ENCODE data around the gene C10orf67. TPM values are rescaled to one million over a fixed set of nuclear protein-coding genes. Genes with fewer than 3 reads are reported as not detected.

The C10orf67 gene
- total RNA-seq, 1 donor from 2014 or later = 0.17 TPM

DNA sequence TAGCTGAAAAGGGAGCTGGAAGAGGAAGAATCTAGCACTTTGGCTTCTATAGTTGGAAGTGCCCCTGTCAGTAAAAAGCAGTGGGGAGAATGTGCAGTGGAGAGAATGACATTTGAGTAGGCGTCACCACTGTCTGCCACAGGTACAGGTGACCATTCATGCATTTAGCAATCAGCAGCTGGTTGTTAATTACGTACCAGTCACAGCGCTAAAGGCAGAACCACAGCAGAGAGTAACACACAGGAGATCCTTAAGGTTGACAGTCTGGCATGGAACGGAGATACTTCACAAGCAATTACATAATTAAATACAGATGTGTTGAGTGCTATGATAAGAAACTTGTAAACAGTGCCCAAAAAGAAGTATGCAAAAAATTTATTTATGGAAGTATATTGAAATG is 24.8 kb downstream of the C10orf67 start:
- Mint-ChIP-seq H3K27ac (no peak overlapping the region), H3K4me3 (no peak overlapping the region), H3K9me3 (no peaks in the 10 kb centered on the region), H3K36me3 (no peaks in the 10 kb centered on the region), H3K27me3 (peaks cover 18% of the 10 kb centered on the region), H3K4me1 (ENCODE audit: unreplicated experiment) (peaks cover 1% of the 10 kb centered on the region)
- no peak for DNase-seq (ENCODE audit: extremely low spot score, unreplicated experiment)
- TF ChIP-seq, protein P1, sequence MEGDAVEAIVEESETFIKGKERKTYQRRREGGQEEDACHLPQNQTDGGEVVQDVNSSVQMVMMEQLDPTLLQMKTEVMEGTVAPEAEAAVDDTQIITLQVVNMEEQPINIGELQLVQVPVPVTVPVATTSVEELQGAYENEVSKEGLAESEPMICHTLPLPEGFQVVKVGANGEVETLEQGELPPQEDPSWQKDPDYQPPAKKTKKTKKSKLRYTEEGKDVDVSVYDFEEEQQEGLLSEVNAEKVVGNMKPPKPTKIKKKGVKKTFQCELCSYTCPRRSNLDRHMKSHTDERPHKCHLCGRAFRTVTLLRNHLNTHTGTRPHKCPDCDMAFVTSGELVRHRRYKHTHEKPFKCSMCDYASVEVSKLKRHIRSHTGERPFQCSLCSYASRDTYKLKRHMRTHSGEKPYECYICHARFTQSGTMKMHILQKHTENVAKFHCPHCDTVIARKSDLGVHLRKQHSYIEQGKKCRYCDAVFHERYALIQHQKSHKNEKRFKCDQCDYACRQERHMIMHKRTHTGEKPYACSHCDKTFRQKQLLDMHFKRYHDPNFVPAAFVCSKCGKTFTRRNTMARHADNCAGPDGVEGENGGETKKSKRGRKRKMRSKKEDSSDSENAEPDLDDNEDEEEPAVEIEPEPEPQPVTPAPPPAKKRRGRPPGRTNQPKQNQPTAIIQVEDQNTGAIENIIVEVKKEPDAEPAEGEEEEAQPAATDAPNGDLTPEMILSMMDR (conservative IDR thresholded peaks at IDR 0.05) = no peak

DNA sequence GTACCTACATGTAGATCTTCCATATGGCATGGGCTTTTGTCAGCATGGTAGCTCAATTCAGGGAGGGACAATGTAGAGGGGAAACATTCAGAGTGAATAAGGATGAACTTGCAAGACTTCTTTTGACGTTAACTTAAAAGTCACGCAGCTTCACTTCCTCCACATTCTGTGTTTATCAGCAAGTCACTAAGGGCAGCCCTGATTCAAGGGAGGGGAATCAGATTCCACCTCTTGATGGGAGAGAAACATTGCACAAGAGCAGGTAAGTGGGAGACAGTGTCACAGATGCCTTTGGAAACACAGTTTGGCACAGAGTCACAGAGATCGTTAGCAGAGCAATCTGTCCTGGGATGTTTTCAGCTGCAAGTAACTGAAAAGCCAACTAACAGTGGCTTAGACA is 26.2 kb downstream of the C10orf67 start:
- H3K27ac Mint-ChIP-seq = no peak overlapping the region
- H3K36me3 Mint-ChIP-seq = no peaks in the 10 kb centered on the region
- TF ChIP-seq, protein P1 (conservative IDR thresholded peaks at IDR 0.05) = no peak
- H3K4me1 Mint-ChIP-seq (ENCODE audit: unreplicated experiment) = peaks cover 5% of the 10 kb centered on the region
- DNase-seq (ENCODE audit: extremely low spot score, unreplicated experiment) = no peak
- H3K4me3 Mint-ChIP-seq = no peak overlapping the region
- no peaks in the 10 kb centered on the region for H3K9me3 Mint-ChIP-seq
- peaks cover 16% of the 10 kb centered on the region for H3K27me3 Mint-ChIP-seq

DNA sequence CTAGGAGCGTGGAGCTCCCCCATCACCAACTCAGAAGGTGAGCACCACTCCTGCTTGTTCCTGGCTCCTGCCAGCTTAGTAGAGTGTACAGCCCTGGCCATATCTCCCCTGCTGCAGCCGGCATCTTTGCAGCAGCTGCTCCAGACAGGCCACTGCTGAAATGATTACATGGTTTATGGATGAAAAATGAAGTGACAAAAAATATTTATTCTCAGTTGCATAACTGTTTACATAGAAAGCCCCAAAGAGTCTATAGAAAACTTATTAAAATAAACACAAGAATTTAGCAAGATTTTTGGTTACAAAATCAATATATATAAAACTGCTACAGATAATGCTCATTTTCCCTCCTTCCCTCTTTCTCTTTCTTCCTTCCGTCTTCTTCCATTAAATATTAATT is 27.2 kb downstream of the C10orf67 start:
- peaks cover 5% of the 10 kb centered on the region for H3K4me1 Mint-ChIP-seq (ENCODE audit: unreplicated experiment)
- H3K36me3 Mint-ChIP-seq = no peaks in the 10 kb centered on the region
- no peaks in the 10 kb centered on the region for H3K9me3 Mint-ChIP-seq
- DNase-seq (ENCODE audit: extremely low spot score, unreplicated experiment) = no peak
- H3K27ac Mint-ChIP-seq = no peak overlapping the region
- H3K4me3 Mint-ChIP-seq = no peak overlapping the region
- peaks cover 17% of the 10 kb centered on the region for H3K27me3 Mint-ChIP-seq
- TF ChIP-seq, protein P1 (conservative IDR thresholded peaks at IDR 0.05) = no peak

DNA sequence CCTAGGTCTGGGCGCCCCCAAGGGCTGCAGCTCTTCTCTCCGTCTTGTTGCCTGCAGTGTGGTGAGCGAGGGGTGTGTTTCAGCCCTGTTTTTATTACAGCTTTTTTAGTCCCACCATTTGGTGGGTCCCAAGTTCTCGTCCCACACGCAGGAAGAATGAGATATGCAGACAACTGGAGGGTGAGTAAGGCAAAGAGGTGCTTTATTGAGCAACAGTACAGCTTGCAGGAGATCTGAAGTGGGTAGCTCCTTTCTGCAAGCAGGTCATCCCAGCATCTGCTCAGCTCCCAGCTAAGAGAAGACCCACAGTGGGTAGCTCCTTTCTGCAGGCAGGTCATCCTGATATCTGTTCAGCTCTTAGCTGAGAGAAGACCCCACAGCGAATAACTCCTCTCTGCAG is 28.2 kb downstream of the C10orf67 start:
- H3K4me1 Mint-ChIP-seq (ENCODE audit: unreplicated experiment) = peaks cover 5% of the 10 kb centered on the region

DNA sequence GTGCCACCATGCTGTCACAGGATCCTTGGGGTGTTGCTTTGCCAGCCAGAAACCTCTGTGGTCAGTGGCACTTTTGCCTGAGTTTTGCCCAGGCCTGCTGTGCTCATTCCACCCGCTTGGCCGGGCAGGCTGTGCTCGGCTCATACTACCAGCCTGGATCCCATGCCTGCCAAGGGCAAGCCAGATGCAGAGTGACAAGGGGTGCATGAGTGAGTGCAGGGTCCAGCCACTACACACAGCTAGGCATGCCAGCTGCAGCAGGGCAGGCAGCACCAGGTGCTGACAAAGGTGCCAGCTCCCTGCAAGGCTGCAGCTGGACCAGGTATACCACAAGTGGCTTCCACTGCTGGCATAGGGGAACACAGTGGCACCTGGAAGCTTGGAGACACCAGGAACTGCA is 28.6 kb downstream of the C10orf67 start:
- DNase-seq (ENCODE audit: extremely low spot score, unreplicated experiment) = no peak
- H3K4me3 Mint-ChIP-seq = no peak overlapping the region
- peaks cover 17% of the 10 kb centered on the region for H3K27me3 Mint-ChIP-seq
- no peaks in the 10 kb centered on the region for H3K9me3 Mint-ChIP-seq
- TF ChIP-seq, protein P1 (conservative IDR thresholded peaks at IDR 0.05) = no peak
- no peaks in the 10 kb centered on the region for H3K36me3 Mint-ChIP-seq
- peaks cover 5% of the 10 kb centered on the region for H3K4me1 Mint-ChIP-seq (ENCODE audit: unreplicated experiment)
- H3K27ac Mint-ChIP-seq = no peak overlapping the region

More for the DNA sequence above, 28.2 kb downstream of the C10orf67 start:
- peaks cover 17% of the 10 kb centered on the region for H3K27me3 Mint-ChIP-seq
- TF ChIP-seq, protein P1 (conservative IDR thresholded peaks at IDR 0.05) = no peak
- H3K9me3 Mint-ChIP-seq = no peaks in the 10 kb centered on the region
- no peak overlapping the region for H3K27ac Mint-ChIP-seq
- no peak overlapping the region for H3K4me3 Mint-ChIP-seq
- no peaks in the 10 kb centered on the region for H3K36me3 Mint-ChIP-seq
- no peak for DNase-seq (ENCODE audit: extremely low spot score, unreplicated experiment)

DNA sequence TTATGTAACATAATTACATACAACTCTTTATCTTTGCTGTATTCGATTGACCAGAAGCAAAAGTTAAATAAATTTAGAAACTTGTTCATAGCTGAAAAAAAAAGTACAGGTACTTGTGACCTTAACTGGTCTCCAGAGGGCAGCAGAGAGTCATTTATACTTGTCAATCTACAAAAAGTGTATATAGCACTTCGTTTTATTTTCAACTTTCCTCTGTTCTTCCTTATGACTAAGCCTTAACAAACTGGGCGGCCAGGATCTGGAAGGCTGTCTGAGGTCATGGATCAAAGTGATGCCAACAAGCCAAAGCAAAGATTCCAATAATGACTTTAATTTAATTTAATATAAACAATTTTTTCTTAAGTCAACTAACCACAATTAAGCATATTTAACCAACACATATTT is 29.8 kb downstream of the C10orf67 start:
- H3K36me3 Mint-ChIP-seq = no peaks in the 10 kb centered on the region
- DNase-seq (ENCODE audit: extremely low spot score, unreplicated experiment) = no peak
- H3K27me3 Mint-ChIP-seq = peaks cover 20% of the 10 kb centered on the region
- no peak overlapping the region for H3K27ac Mint-ChIP-seq
- no peaks in the 10 kb centered on the region for H3K9me3 Mint-ChIP-seq
- peaks cover 5% of the 10 kb centered on the region for H3K4me1 Mint-ChIP-seq (ENCODE audit: unreplicated experiment)
- H3K4me3 Mint-ChIP-seq = no peak overlapping the region
- TF ChIP-seq, protein P1 (conservative IDR thresholded peaks at IDR 0.05) = peak; percentile 92
